SK-N-MC (cell line): ENCODE measurements around the gene MLKL.

Experiments used
- DNase-seq: peaks from one replicate; pipeline ENCODE4 v3.0.0-alpha.2; 2011; ENCODE audit warnings: low read depth, low spot score
- H3K27ac ChIP-seq: fragments of 200-600 bp; sonication (generic); 2 replicates; pipeline ENCODE4 v1.5.1; 2016; ENCODE audit warnings: mixed run types
- H3K36me3 ChIP-seq: fragments of 200-600 bp; sonication (generic); 2 replicates; pipeline ENCODE4 v1.6.1; 2017; ENCODE audit warnings: antibody characterized with exemption, low read length, mixed read lengths; ENCODE audit not compliant: insufficient read depth
- H3K4me3 ChIP-seq: fragments of 200-600 bp; sonication (generic); 2 replicates; pipeline ENCODE4 v1.5.1; 2016
- H3K9ac ChIP-seq: fragments of 200-600 bp; sonication (generic); 2 replicates; pipeline ENCODE4 v1.8.0; 2017; ENCODE audit warnings: mixed run types, mixed read lengths; ENCODE audit not compliant: insufficient read length
- H3K9me3 ChIP-seq: fragments of 200-600 bp; sonication (generic); 2 replicates; pipeline ENCODE4 v1.6.1; 2017; ENCODE audit warnings: low read depth, mild to moderate bottlenecking, antibody characterized with exemption, low read length, moderate library complexity, mixed read lengths
- EZH2 ChIP-seq: fragments of 200-600 bp; sonication (generic); IDR thresholded peaks from one replicate; pipeline ENCODE4 v1.6.1; 2017; ENCODE audit warnings: antibody characterized with exemption
- FOXP2 ChIP-seq: optimal IDR thresholded peaks from 2 replicates; pipeline ENCODE3; 2011; ENCODE audit warnings: mild to moderate bottlenecking, moderate library complexity; ENCODE audit not compliant: insufficient read depth; ENCODE audit errors: extremely low read length, control extremely low read depth
- POLR2AphosphoS5 ChIP-seq: IDR thresholded peaks from 2 replicates; pipeline ENCODE4 v1.6.1; 2012; ENCODE audit warnings: mild to moderate bottlenecking, low read depth, low read length, borderline replicate concordance

The MLKL gene

GRCh38 chr16:74743668-74744299, 43.1 kb upstream of the MLKL start:
- Histone ChIP-seq H3K27ac (no peak overlapping the region), H3K4me3 (no peak overlapping the region), H3K36me3 (no peaks in the 10 kb centered on the region), H3K9ac (no peak overlapping the region), H3K9me3 (no peaks in the 10 kb centered on the region)
- DNase-seq = no peak
- TF ChIP-seq EZH2 (no peak), POLR2AphosphoS5 (no peak), FOXP2 (no peak)

- Histone ChIP-seq H3K9ac (no peak overlapping the region), H3K27ac (no peak overlapping the region), H3K36me3 (no peaks in the 10 kb centered on the region), H3K4me3 (no peak overlapping the region), H3K9me3 (no peaks in the 10 kb centered on the region)
- no peak for TF ChIP-seq EZH2
- TF ChIP-seq POLR2AphosphoS5 = no peak
- no peak for TF ChIP-seq FOXP2
- no peak for DNase-seq
These were observed 42.5 kb upstream of the MLKL start for GRCh38 chr16:74743045-74743667.

GRCh38 chr16:74742051-74742481, 41.4 kb upstream of the MLKL start:
- DNase-seq = no peak
- H3K27ac ChIP-seq = no peak overlapping the region

GRCh38 chr16:74740795-74741304, 40.2 kb upstream of the MLKL start:
- Histone ChIP-seq H3K9ac (no peak overlapping the region), H3K36me3 (no peaks in the 10 kb centered on the region), H3K9me3 (no peaks in the 10 kb centered on the region), H3K4me3 (no peak overlapping the region), H3K27ac (no peak overlapping the region)
- TF ChIP-seq POLR2AphosphoS5 = no peak
- no peak for DNase-seq

More at GRCh38 chr16:74742051-74742481, 41.4 kb upstream of the MLKL start:
- H3K4me3 ChIP-seq = no peak overlapping the region
- H3K9ac ChIP-seq = no peak overlapping the region
- TF ChIP-seq EZH2 (no peak), POLR2AphosphoS5 (no peak)
- H3K9me3 ChIP-seq = no peaks in the 10 kb centered on the region
- no peaks in the 10 kb centered on the region for H3K36me3 ChIP-seq

GRCh38 chr16:74739275-74739674, 38.6 kb upstream of the MLKL start:
- H3K4me3 ChIP-seq = no peak overlapping the region
- no peak overlapping the region for H3K9ac ChIP-seq
- TF ChIP-seq FOXP2 (no peak), EZH2 (no peak), POLR2AphosphoS5 (no peak)
- H3K9me3 ChIP-seq = no peaks in the 10 kb centered on the region
- no peak overlapping the region for H3K27ac ChIP-seq
- H3K36me3 ChIP-seq = no peaks in the 10 kb centered on the region
- no peak for DNase-seq

GRCh38 chr16:74738816-74739215, 38.2 kb upstream of the MLKL start:
- no peak for DNase-seq
- Histone ChIP-seq H3K9me3 (no peaks in the 10 kb centered on the region), H3K27ac (no peak overlapping the region), H3K36me3 (no peaks in the 10 kb centered on the region), H3K9ac (no peak overlapping the region), H3K4me3 (no peak overlapping the region)
- TF ChIP-seq POLR2AphosphoS5 (no peak), FOXP2 (no peak), EZH2 (no peak)

- Histone ChIP-seq H3K27ac (no peak overlapping the region), H3K36me3 (no peaks in the 10 kb centered on the region), H3K9ac (no peak overlapping the region), H3K4me3 (no peak overlapping the region), H3K9me3 (no peaks in the 10 kb centered on the region)
- TF ChIP-seq FOXP2 = no peak
- TF ChIP-seq EZH2 = no peak
- no peak for DNase-seq
These were observed 37.5 kb upstream of the MLKL start for GRCh38 chr16:74738113-74738541.

- no peak overlapping the region for H3K27ac ChIP-seq
- no peak overlapping the region for H3K9ac ChIP-seq
- no peak overlapping the region for H3K4me3 ChIP-seq
- TF ChIP-seq FOXP2 = no peak
- TF ChIP-seq POLR2AphosphoS5 = no peak
- no peak for TF ChIP-seq EZH2
- no peaks in the 10 kb centered on the region for H3K9me3 ChIP-seq
- no peaks in the 10 kb centered on the region for H3K36me3 ChIP-seq
- no peak for DNase-seq
These were observed 36.9 kb upstream of the MLKL start for GRCh38 chr16:74737521-74737920.
